SK-N-MC (cell line): ENCODE data around the gene ZNF331.

Experiments
- EZH2 ChIP-seq: fragments of 200-600 bp; sonication (generic); IDR thresholded peaks from one replicate; pipeline ENCODE4 v1.6.1; 2017; ENCODE audit warnings: antibody characterized with exemption
- FOXP2 ChIP-seq: optimal IDR thresholded peaks from 2 replicates; pipeline ENCODE3; 2011; ENCODE audit warnings: mild to moderate bottlenecking, moderate library complexity; ENCODE audit not compliant: insufficient read depth; ENCODE audit errors: extremely low read length, control extremely low read depth
- POLR2AphosphoS5 ChIP-seq: IDR thresholded peaks from 2 replicates; pipeline ENCODE4 v1.6.1; 2012; ENCODE audit warnings: mild to moderate bottlenecking, low read depth, low read length, borderline replicate concordance

DNA sequence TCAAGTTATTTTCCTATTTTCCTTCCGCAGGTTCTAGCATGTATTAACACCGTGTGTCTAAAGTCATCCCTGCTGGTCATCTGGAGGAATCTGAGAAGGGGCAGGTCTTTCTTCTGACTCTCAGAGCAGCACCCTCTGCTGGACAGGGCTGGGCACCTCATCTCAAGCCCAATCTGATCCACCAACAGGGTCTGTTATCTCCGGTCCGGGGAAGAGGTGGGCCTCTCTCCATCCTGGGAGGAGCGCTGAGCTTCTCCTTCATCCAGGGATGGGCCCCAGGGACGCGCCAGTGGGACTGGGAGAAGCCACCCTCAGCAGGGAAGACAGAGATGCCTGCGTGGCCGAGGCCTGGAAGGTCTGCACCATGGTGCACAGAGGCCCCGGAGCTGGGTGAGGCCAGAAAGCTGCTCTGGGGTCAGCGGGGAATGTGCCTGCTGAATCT lies 26.0 kb upstream of the ZNF331 start:
- TF ChIP-seq POLR2AphosphoS5 (no peak), EZH2 (no peak), FOXP2 (no peak)
